Choroid plexus epithelial cell (primary cell): ENCODE data around the gene VILL.

Source experiments
- DNase-seq: peaks from one replicate; pipeline ENCODE4 v3.0.0-alpha.2; 2010; ENCODE audit warnings: low read depth
- H3K4me3 ChIP-seq: 2 replicates; pipeline ENCODE4 v1.5.1; 2011; ENCODE audit warnings: low read depth, mild to moderate bottlenecking, control low read depth, low read length, moderate library complexity
- CTCF ChIP-seq: conservative IDR thresholded peaks from 2 replicates; pipeline ENCODE4 v1.5.1; 2011; ENCODE audit warnings: low read depth, mild to moderate bottlenecking, control low read depth, inconsistent platforms, low read length, moderate library complexity

VILL gene

GRCh38 chr3:38016410-38016809 is 25.8 kb downstream of the VILL start:
- TF ChIP-seq CTCF: no peak
- no peak overlapping the region for H3K4me3 ChIP-seq
- DNase-seq: no peak

- no peak for TF ChIP-seq CTCF
- H3K4me3 ChIP-seq: no peak overlapping the region
- DNase-seq: no peak
Measured at GRCh38 chr3:38016847-38017444, 26.4 kb downstream of the VILL start.

- DNase-seq: no peak
- no peak for TF ChIP-seq CTCF
- H3K4me3 ChIP-seq: no peak overlapping the region
Measured at GRCh38 chr3:38017445-38018295, 27.1 kb downstream of the VILL start.

- no peak for TF ChIP-seq CTCF
- DNase-seq: no peak
Measured at GRCh38 chr3:38018296-38019266, 28.0 kb downstream of the VILL start.

GRCh38 chr3:38019658-38020341 is 29.2 kb downstream of the VILL start:
- no peak for TF ChIP-seq CTCF
- no peak overlapping the region for H3K4me3 ChIP-seq
- DNase-seq: no peak

More at GRCh38 chr3:38018296-38019266, 28.0 kb downstream of the VILL start:
- no peak overlapping the region for H3K4me3 ChIP-seq

GRCh38 chr3:38020342-38020726 is 29.7 kb downstream of the VILL start:
- H3K4me3 ChIP-seq: no peak overlapping the region
- TF ChIP-seq CTCF: no peak
- DNase-seq: no peak
